Bronchial epithelial cell (primary cell): Measurements from ENCODE around the gene PITPNM3. TPM values are rescaled to one million over a fixed set of nuclear protein-coding genes. Genes with fewer than 3 reads are reported as not detected.
A peak's percentile ranks its signal among the peaks of the same experiment; 100 is the strongest.

Source experiments
- DNase-seq: peaks from one replicate; pipeline ENCODE4 v3.0.0-alpha.2; 2010; ENCODE audit warnings: low read depth
- FAIRE-seq: peaks from 2 replicates; lab custom pipeline; 2011; peaks lifted over from hg19 to GRCh38; lab: Jason Lieb, UNC
- H3K27me3 ChIP-seq: 2 replicates; pipeline ENCODE4 v1.5.1; 2011; ENCODE audit warnings: low read length; ENCODE audit not compliant: control insufficient read depth, insufficient read depth
- H3K36me3 ChIP-seq: 2 replicates; pipeline ENCODE4 v1.5.1; 2011; ENCODE audit warnings: low read length; ENCODE audit not compliant: control insufficient read depth, insufficient read depth
- H3K4me3 ChIP-seq: 2 replicates; pipeline ENCODE4 v1.5.1; 2011; ENCODE audit warnings: mild to moderate bottlenecking, low read depth, low read length, control low read depth
- CTCF ChIP-seq: IDR thresholded peaks from 2 replicates; pipeline ENCODE4 v1.5.1; 2011; ENCODE audit warnings: mild to moderate bottlenecking, moderate library complexity, low read length, control low read depth, inconsistent platforms; ENCODE audit not compliant: insufficient read depth, severe bottlenecking
- total RNA-seq: library from RNA; depleted of rRNA; stranded (reverse); fragments of >200 nt; gene quantifications from 2 replicates; pipeline ENCODE4 v1.2.1, GENCODE V29; 2014

The PITPNM3 gene
- total RNA-seq, 1 donor from 2014 or later, result 25.0 TPM

GRCh38 chr17:6508519-6509030 is 47.8 kb downstream of the PITPNM3 start:
- H3K36me3 ChIP-seq, result peaks cover 8% of the 10 kb centered on the region
- no peak for TF ChIP-seq CTCF
- H3K27me3 ChIP-seq, result no peaks in the 10 kb centered on the region
- FAIRE-seq (no peak), DNase-seq (no peak)
- H3K4me3 ChIP-seq, result no peak overlapping the region

GRCh38 chr17:6508016-6508415 is 48.3 kb downstream of the PITPNM3 start:
- Histone ChIP-seq H3K4me3 (no peak overlapping the region), H3K27me3 (no peaks in the 10 kb centered on the region), H3K36me3 (peaks cover 8% of the 10 kb centered on the region)
- no peak for FAIRE-seq
- no peak for TF ChIP-seq CTCF
- no peak for DNase-seq

GRCh38 chr17:6507535-6507934 is 48.8 kb downstream of the PITPNM3 start:
- DNase-seq (peak; percentile 87), FAIRE-seq (peak; percentile 88)
- Histone ChIP-seq H3K27me3 (no peaks in the 10 kb centered on the region), H3K36me3 (peaks cover 12% of the 10 kb centered on the region), H3K4me3 (no peak overlapping the region)
- TF ChIP-seq CTCF, result no peak

- DNase-seq, result peak; percentile 84
- no peak overlapping the region for H3K4me3 ChIP-seq
- peak; percentile 87 for FAIRE-seq
- H3K27me3 ChIP-seq, result no peaks in the 10 kb centered on the region
- H3K36me3 ChIP-seq, result peaks cover 14% of the 10 kb centered on the region
- TF ChIP-seq CTCF, result no peak
Observed at GRCh38 chr17:6506679-6507231, 49.6 kb downstream of the PITPNM3 start.

- no peak for DNase-seq
- no peak for TF ChIP-seq CTCF
- FAIRE-seq, result peak; percentile 28
Observed at GRCh38 chr17:6505425-6506142, 50.8 kb downstream of the PITPNM3 start.

More at GRCh38 chr17:6505425-6506142, 50.8 kb downstream of the PITPNM3 start:
- Histone ChIP-seq H3K36me3 (peaks cover 12% of the 10 kb centered on the region), H3K27me3 (no peaks in the 10 kb centered on the region), H3K4me3 (no peak overlapping the region)
